ENCODE results near the gene ATXN2L. TPM values are rescaled to one million over a fixed set of nuclear protein-coding genes. Genes with fewer than 3 reads are reported as not detected.

ATXN2L gene
- total and polyA plus RNA-seq, 2 of the 4 experiments (the other 2 are of a cell fraction): 12.9 to 58.8 TPM

DNA sequence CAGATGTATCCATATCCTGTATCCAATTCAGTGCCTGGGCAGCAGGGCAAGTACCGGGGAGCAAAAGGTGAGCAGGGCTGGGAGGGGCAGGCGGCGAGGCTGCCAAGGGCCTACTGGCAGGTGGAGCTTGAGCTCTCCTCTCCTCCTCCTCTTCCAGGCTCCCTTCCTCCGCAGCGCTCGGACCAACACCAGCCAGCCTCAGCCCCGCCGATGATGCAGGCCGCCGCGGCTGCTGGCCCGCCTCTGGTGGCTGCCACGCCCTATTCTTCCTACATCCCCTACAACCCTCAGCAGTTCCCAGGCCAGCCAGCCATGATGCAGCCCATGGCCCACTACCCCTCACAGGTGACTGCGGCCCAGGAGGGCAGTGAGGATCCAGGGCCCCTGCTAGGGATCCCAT is 11.6 kb downstream of the ATXN2L start:
- Histone ChIP-seq H3K79me1 (ENCODE audit: low read depth in 1 of 2, low read length in 2 of 2) (peaks cover 34 to 44% of the 10 kb centered on the region in 2 experiments), H2AFZ (replicated peaks; ENCODE audit: low read length, poor library complexity) (no peak overlapping the region), H4K5ac (ENCODE audit: low read depth, low read length) (no peak overlapping the region), H3K27ac (ENCODE audit: insufficient read depth, low read length) (no peak overlapping the region), H2BK120ac (ENCODE audit: low read depth, low read length) (no peak overlapping the region), H3K4ac (ENCODE audit: low read depth, low read length) (no peak overlapping the region), H3K9ac (ENCODE audit: low read depth, low read length) (no peak overlapping the region), H3K18ac (ENCODE audit: low read depth, low read length) (no peak overlapping the region), H4K20me1 (ENCODE audit: insufficient read depth, low read length) (peaks cover 49% of the 10 kb centered on the region), H2AK5ac (ENCODE audit: low read depth, low read length) (no peak overlapping the region), H2BK5ac (ENCODE audit: low read depth, low read length, poor library complexity, severe bottlenecking) (no peak overlapping the region), H4K91ac (ENCODE audit: insufficient read depth, low read depth, low read length) (no peak overlapping the region), H3K4me3 (ENCODE audit: insufficient read depth, low read depth, low read length) (no peak overlapping the region), H2BK15ac (ENCODE audit: low read depth, low read length) (no peak overlapping the region), H3K4me1 (ENCODE audit: control insufficient read depth, insufficient read depth, low read length) (no peaks in the 10 kb centered on the region), H3K27me3 (ENCODE audit: control insufficient read depth, insufficient read depth, low read length) (no peaks in the 10 kb centered on the region), H2AK9ac (replicated peaks; ENCODE audit: low read depth, low read length, poor library complexity) (no peak overlapping the region), H3K14ac (replicated peaks; ENCODE audit: low read depth, low read length) (no peak overlapping the region), H3K4me2 (ENCODE audit: low read depth, low read length) (no peak overlapping the region), H3K36me3 (ENCODE audit: control insufficient read depth, insufficient read depth, low read length) (peaks cover 86% of the 10 kb centered on the region), H3K9me3 (ENCODE audit: control insufficient read depth, insufficient read depth, low read length) (no peaks in the 10 kb centered on the region), H3K56ac (ENCODE audit: extremely low read depth, insufficient read depth, low read length) (no peak overlapping the region), H2BK20ac (ENCODE audit: low read depth, low read length) (no peak overlapping the region), H3K23ac (ENCODE audit: low read depth, low read length) (no peak overlapping the region), H4K8ac (ENCODE audit: low read depth in 2 of 2, low read length in 2 of 2) (no peak overlapping the region), H3K9me1 (ENCODE audit: insufficient read depth, low read length) (no peaks in the 10 kb centered on the region)
- WGBS, 2 experiments (ENCODE audit: extremely low coverage in 2 of 2, insufficient read length in 1 of 2): 100% methylated on average over 3 of the region's 14 CpGs; no CpG with 5 or more reads in 1 of the 2 experiments
- POLR2A ChIA-PET (ENCODE audit: unreplicated experiment): no interaction called here
- no TSS peak for BruUV-seq (replicated peaks)
- dilution Hi-C loops (cut with HindIII; ENCODE audit: low sequenced_read_pairs, unreplicated experiment): no loop called here
- intact Hi-C loops (cut with micrococcal nuclease): no loop called here
- CTCF ChIA-PET: no interaction called here
- in situ Hi-C loops (cut with MboI; ENCODE audit: low sequenced_read_pairs): no loop called here
- ATAC-seq (ENCODE audit: low read depth) (no peak), DNase-seq (no peak)
- no peak for TF ChIP-seq MAZ (IDR thresholded peaks at IDR 0.05; ENCODE audit: borderline replicate concordance, low read depth, low read length)
- TF ChIP-seq POLR2A (IDR thresholded peaks at IDR 0.05; ENCODE audit: low read depth, low read length): no peak
- TF ChIP-seq RCOR1 (IDR thresholded peaks at IDR 0.05; ENCODE audit: insufficient replicate concordance, low read length): no peak
- no peak for TF ChIP-seq ELK1 (IDR thresholded peaks at IDR 0.05; ENCODE audit: borderline replicate concordance, low read depth, low read length)
- TF ChIP-seq, protein P1, sequence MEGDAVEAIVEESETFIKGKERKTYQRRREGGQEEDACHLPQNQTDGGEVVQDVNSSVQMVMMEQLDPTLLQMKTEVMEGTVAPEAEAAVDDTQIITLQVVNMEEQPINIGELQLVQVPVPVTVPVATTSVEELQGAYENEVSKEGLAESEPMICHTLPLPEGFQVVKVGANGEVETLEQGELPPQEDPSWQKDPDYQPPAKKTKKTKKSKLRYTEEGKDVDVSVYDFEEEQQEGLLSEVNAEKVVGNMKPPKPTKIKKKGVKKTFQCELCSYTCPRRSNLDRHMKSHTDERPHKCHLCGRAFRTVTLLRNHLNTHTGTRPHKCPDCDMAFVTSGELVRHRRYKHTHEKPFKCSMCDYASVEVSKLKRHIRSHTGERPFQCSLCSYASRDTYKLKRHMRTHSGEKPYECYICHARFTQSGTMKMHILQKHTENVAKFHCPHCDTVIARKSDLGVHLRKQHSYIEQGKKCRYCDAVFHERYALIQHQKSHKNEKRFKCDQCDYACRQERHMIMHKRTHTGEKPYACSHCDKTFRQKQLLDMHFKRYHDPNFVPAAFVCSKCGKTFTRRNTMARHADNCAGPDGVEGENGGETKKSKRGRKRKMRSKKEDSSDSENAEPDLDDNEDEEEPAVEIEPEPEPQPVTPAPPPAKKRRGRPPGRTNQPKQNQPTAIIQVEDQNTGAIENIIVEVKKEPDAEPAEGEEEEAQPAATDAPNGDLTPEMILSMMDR (conservative IDR thresholded peaks at IDR 0.05; ENCODE audit: low read depth, low read length): no peak
- no peak for TF ChIP-seq FOS (IDR thresholded peaks at IDR 0.05; ENCODE audit: low read depth, low read length)
- no peak for TF ChIP-seq BHLHE40 (IDR thresholded peaks at IDR 0.05; ENCODE audit: low read depth, low read length)
- TF ChIP-seq CHD1 (IDR thresholded peaks at IDR 0.05; ENCODE audit: low read depth, low read length): no peak
- no peak for TF ChIP-seq NFE2L2 (IDR thresholded peaks at IDR 0.05; ENCODE audit: low read depth, low read length)
- TF ChIP-seq SMC3 (IDR thresholded peaks at IDR 0.05; ENCODE audit: low read depth, low read length): no peak
- no peak for TF ChIP-seq MAFK (IDR thresholded peaks at IDR 0.05; ENCODE audit: low read depth, low read length)
- no peak for TF ChIP-seq MXI1 (IDR thresholded peaks at IDR 0.05; ENCODE audit: borderline replicate concordance, low read depth, low read length)
- no peak for TF ChIP-seq USF2 (IDR thresholded peaks at IDR 0.05; ENCODE audit: low read depth, low read length)
- TF ChIP-seq CEBPB (IDR thresholded peaks at IDR 0.05; ENCODE audit: low read depth, low read length): no peak
- TF ChIP-seq RFX5 (IDR thresholded peaks at IDR 0.05; ENCODE audit: low read depth, low read length): no peak
- no peak for TF ChIP-seq RAD21 (IDR thresholded peaks at IDR 0.05; ENCODE audit: low read length)

Measured in IMR-90 (cell line).